Epithelial cell of proximal tubule (primary cell): ENCODE data around the gene OR4D1. TPM values are rescaled to one million over a fixed set of nuclear protein-coding genes. Genes with fewer than 3 reads are reported as not detected.

Source experiments
- DNase-seq: peaks from one replicate; pipeline ENCODE4 v3.0.0-alpha.2; 2011; ENCODE audit warnings: low read depth
- H3K4me3 ChIP-seq: 2 replicates; pipeline ENCODE4 v1.5.1; 2011; ENCODE audit warnings: low read depth, mild to moderate bottlenecking, low read length
- total RNA-seq: library from RNA; depleted of rRNA; stranded (reverse); fragments of >200 nt; gene quantifications from 2 replicates; pipeline ENCODE4 v1.2.3, GENCODE V29; 2015
- TF ChIP-seq, protein P1 (sequence below): conservative IDR thresholded peaks from 2 replicates; pipeline ENCODE4 v1.5.1; 2012; ENCODE audit warnings: low read depth, mild to moderate bottlenecking, low read length

OR4D1 gene
- total RNA-seq, 1 donor from 2014 or later: not detected

DNA sequence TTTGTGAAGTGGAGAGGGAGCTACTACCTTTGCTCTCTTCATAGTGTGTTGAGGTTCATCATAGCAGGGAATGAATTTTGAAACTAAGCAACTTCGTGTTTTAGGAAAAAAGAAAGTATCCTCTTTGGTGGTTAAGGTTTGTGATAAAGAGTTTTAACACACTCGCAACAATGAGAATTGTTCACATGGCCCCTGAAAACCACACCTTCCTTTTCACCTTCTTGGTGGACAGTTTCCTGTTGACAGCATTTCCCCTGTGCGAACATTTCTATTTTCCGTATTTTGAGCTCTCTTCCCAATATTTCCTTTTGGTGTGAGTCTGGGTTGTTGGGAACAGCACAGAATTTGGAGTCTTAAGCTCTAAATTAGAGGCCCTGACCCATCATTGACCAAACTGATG is 22.4 kb downstream of the OR4D1 start:
- no peak overlapping the region for H3K4me3 ChIP-seq
- TF ChIP-seq, protein P1, sequence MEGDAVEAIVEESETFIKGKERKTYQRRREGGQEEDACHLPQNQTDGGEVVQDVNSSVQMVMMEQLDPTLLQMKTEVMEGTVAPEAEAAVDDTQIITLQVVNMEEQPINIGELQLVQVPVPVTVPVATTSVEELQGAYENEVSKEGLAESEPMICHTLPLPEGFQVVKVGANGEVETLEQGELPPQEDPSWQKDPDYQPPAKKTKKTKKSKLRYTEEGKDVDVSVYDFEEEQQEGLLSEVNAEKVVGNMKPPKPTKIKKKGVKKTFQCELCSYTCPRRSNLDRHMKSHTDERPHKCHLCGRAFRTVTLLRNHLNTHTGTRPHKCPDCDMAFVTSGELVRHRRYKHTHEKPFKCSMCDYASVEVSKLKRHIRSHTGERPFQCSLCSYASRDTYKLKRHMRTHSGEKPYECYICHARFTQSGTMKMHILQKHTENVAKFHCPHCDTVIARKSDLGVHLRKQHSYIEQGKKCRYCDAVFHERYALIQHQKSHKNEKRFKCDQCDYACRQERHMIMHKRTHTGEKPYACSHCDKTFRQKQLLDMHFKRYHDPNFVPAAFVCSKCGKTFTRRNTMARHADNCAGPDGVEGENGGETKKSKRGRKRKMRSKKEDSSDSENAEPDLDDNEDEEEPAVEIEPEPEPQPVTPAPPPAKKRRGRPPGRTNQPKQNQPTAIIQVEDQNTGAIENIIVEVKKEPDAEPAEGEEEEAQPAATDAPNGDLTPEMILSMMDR: no peak
- DNase-seq: no peak

DNA sequence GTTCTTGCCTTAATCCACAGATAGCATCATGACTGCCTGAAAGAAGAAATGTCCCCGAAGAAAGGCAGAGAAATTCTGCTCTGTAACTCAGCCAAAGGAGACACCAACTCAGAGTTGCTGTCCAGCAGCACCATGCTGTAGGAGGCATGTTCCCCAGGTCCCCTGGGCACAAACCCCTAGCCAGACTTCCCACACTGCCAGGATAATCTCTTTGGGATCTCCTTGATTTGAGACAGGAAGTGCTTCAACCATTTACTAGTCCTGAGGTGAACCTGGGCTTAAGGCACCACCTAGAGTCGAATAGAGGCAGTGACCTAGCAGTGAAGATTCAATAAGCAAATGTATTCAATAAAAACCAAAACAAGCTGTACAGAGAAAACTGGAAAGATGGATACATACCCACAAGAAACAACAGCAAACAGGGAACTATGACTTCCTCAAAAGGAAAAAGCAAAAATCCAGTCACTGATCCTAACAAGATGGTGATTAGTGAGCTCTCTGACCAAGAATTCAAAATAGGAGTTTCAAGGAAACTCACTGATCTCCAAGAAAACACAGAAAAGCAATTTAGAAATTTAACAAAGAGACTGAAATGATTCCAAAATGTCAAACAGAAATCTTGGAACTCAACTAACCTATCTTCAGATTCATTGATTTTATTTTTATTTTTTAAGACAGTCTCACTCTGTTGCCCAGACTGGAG is 24.3 kb downstream of the OR4D1 start:
- no peak overlapping the region for H3K4me3 ChIP-seq
- DNase-seq: no peak
- TF ChIP-seq, protein P1: peak; percentile 69

DNA sequence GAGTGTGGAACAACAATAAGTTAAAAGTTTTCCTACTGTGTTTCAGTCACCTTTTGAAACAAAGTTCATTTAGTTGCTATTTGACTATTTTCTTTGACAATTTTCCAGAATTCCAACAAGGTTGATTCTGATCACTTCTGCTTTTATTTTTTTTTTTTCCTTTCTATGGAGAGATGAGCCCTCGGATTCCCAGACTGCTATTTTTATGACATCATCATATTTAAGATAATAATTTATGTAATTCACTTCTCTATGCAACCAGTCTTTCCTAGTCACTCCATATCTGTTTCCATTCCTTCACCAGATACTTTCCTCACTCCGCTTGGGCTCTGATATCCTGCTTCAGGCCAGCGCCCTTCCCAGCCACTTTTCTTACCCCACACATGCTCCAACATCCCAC is 26.7 kb downstream of the OR4D1 start:
- TF ChIP-seq, protein P1: no peak
- H3K4me3 ChIP-seq: no peak overlapping the region
- DNase-seq: no peak

DNA sequence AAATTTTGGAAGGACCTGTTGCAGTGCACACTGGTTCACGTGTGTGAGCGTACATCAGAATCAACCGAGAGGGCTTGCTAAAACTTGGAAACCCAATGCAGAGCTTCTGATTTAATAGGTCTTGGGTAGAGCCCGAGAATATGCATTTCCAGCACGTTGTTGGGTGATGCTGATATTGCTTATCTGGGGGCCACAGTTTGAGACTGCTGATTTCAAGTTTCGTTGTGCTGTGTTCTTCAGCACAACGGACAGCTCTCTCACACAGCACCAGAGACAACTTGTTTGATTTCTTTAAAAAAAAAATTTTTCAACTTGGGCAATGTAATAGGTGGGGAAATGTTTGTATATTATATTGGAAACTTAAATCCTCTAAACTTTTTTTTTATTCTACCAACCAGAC is 28.0 kb downstream of the OR4D1 start:
- DNase-seq: no peak
- TF ChIP-seq, protein P1: no peak
- no peak overlapping the region for H3K4me3 ChIP-seq

DNA sequence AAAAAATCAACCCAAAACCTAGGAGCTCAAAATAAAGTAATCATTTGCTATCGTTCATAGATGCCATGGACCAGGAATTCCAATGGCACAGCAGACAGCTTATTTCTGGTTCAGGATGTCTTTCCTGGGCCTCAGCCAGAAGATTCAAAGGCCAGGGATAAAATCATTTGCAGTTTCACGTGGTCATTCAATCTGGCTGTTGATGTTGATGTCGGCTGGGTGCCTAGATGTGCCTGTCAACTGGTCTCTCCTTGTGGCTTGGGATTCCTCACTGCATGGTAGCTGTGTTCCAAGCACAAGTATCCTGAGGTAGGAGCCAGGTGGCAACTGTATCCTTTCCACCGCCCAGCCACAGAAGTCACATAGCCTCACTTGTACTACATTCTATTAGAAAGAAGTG is 33.6 kb downstream of the OR4D1 start:
- TF ChIP-seq, protein P1: no peak
- no peak overlapping the region for H3K4me3 ChIP-seq
- DNase-seq: no peak

DNA sequence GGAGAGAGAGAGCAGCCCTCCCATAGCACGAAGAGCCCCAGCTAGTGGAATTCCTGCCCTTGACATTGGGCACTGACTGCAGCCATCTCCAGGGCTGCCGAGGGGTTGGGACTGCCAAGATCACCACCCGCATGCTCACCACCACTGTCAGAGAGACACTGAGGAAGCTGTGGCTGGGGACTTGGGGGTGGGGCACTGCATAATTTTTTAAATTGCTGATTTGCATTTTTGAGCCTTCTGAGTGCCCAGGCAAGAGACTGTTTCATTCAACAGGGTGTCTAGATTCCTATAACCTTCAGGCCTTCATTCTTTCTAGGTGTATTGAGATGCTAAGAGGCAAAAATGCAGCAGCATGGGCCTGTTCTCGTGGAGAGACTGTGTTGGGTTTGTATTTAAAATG is 35.3 kb downstream of the OR4D1 start:
- TF ChIP-seq, protein P1: no peak
- H3K4me3 ChIP-seq: no peak overlapping the region
- no peak for DNase-seq
